ENCODE data around the gene KMO. TPM values are rescaled to one million over a fixed set of nuclear protein-coding genes. Genes with fewer than 3 reads are reported as not detected.

Gene KMO
- total and polyA plus RNA-seq, 2 of the 8 experiments (the other 6 are each of a cell fraction or from before 2014, with no cell fraction given), result not detected

DNA sequence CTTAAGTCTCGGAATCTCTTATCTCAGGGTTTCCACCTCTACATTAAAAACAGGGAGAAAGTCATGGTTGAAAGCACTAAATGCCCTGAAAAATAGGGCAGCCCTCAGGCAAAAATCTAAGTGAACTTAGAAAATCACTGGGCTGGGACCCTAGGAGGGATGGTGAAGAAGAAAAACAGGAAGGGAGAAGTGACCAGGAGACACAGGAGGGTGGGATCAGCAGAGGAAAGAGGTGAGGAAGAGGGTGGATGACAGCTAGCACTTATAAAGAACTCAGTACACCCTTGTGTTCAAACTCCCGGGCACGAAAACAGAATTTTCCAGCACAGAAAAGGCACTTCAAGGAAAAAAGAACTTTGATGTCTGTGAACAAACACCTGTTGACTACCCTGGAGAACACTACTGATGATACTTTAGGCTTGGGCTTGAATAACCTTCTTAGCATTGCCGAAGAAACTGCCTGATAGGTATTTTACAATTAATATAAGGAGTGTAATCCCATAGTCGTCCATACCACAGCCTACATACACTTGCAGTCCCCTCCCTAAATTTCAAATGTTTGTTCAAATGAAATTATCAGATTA, 106.0 kb downstream of the KMO start (continued):
- no peak for TF ChIP-seq CBX8 (IDR thresholded peaks at IDR 0.05; ENCODE audit: borderline replicate concordance, low read depth, low read length)
